ENCODE measurements around the gene GTF3A. TPM values are rescaled to one million over a fixed set of nuclear protein-coding genes. Genes with fewer than 3 reads are reported as not detected.

The GTF3A gene
- total and polyA plus RNA-seq, 2 of the 4 experiments (the other 2 are of a cell fraction), result 74.1 to 116 TPM

DNA sequence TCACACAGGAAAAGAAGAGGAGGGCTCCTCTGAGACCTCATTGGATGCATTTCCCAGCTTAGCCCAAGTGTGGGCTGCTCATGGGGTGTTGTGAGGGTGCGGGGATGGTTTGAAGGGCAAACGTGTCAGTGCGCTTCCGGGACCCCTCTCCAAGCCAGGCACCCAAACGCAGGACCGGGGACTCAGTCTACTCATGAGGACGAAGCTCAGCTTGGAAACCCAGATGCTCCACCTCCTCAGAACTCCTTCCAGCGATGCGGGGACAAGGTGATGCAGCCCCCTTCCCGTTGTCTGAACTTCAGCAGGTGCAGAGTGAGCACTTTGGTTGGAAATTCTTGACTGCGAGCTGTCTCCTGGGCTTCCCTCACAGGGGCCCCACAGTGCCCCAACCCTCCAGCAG is 59.0 kb downstream of the GTF3A start:
- no peak overlapping the region for H2AK5ac ChIP-seq (ENCODE audit: low read depth, low read length)
- H3K4ac ChIP-seq (ENCODE audit: low read depth, low read length), result no peak overlapping the region
- H2AK9ac ChIP-seq (replicated peaks; ENCODE audit: low read depth, low read length, poor library complexity), result no peak overlapping the region
- H4K5ac ChIP-seq (ENCODE audit: low read depth, low read length), result no peak overlapping the region
- in situ Hi-C loops (cut with MboI; ENCODE audit: low sequenced_read_pairs), result no loop called here
- no peaks in the 10 kb centered on the region for H3K9me1 ChIP-seq (ENCODE audit: insufficient read depth, low read length)
- CTCF ChIA-PET, result no interaction called here
- H3K9me3 ChIP-seq (ENCODE audit: control insufficient read depth, insufficient read depth, low read length), result peaks cover 2% of the 10 kb centered on the region; the same call in 1 of the 2 replicates
- H3K79me1 ChIP-seq (ENCODE audit: low read depth in 1 of 2, low read length in 2 of 2), result no peaks in the 10 kb centered on the region
- POLR2A ChIA-PET (ENCODE audit: unreplicated experiment), result no interaction called here
- intact Hi-C loops (cut with micrococcal nuclease), result no loop called here
- H2BK15ac ChIP-seq (ENCODE audit: low read depth, low read length), result no peak overlapping the region
- H3K4me2 ChIP-seq (ENCODE audit: low read depth, low read length), result no peak overlapping the region
- H4K20me1 ChIP-seq (ENCODE audit: insufficient read depth, low read length), result no peaks in the 10 kb centered on the region
- H3K27me3 ChIP-seq (ENCODE audit: control insufficient read depth, insufficient read depth, low read length), result peaks cover 23% of the 10 kb centered on the region
- BruUV-seq (replicated peaks), result no TSS peak
- TF ChIP-seq MAFK (IDR thresholded peaks at IDR 0.05; ENCODE audit: low read depth, low read length) (no peak), CEBPB (IDR thresholded peaks at IDR 0.05; ENCODE audit: low read depth, low read length) (no peak)
- no peak overlapping the region for H4K8ac ChIP-seq (ENCODE audit: low read depth in 2 of 2, low read length in 2 of 2)
- H3K4me1 ChIP-seq (ENCODE audit: control insufficient read depth, insufficient read depth, low read length), result no peaks in the 10 kb centered on the region
- no peak for DNase-seq
- 53% methylated on average over 2 of the region's 11 CpGs; no CpG with 5 or more reads in 1 of the 2 experiments for WGBS, 2 experiments (ENCODE audit: extremely low coverage in 2 of 2, insufficient read length in 1 of 2)
- H3K27ac ChIP-seq (ENCODE audit: insufficient read depth, low read length), result no peak overlapping the region
- H2BK120ac ChIP-seq (ENCODE audit: low read depth, low read length), result no peak overlapping the region
- dilution Hi-C loops (cut with HindIII; ENCODE audit: low sequenced_read_pairs, unreplicated experiment), result no loop called here
- no peak overlapping the region for H3K4me3 ChIP-seq (ENCODE audit: insufficient read depth, low read depth, low read length)
- no peak overlapping the region for H3K14ac ChIP-seq (replicated peaks; ENCODE audit: low read depth, low read length)
- no peak overlapping the region for H4K91ac ChIP-seq (ENCODE audit: insufficient read depth, low read depth, low read length)
- H3K18ac ChIP-seq (ENCODE audit: low read depth, low read length), result no peak overlapping the region
- no peak overlapping the region for H2BK20ac ChIP-seq (ENCODE audit: low read depth, low read length)
- no peak for ATAC-seq (ENCODE audit: low read depth)
- H3K56ac ChIP-seq (ENCODE audit: extremely low read depth, insufficient read depth, low read length), result no peak overlapping the region
- no peak overlapping the region for H2AFZ ChIP-seq (replicated peaks; ENCODE audit: low read length, poor library complexity)
- H3K9ac ChIP-seq (ENCODE audit: low read depth, low read length), result no peak overlapping the region
- no peak overlapping the region for H2BK5ac ChIP-seq (ENCODE audit: low read depth, low read length, poor library complexity, severe bottlenecking)
- no peaks in the 10 kb centered on the region for H3K36me3 ChIP-seq (ENCODE audit: control insufficient read depth, insufficient read depth, low read length)
- H3K23ac ChIP-seq (ENCODE audit: low read depth, low read length), result no peak overlapping the region

Small RNA genes lying within 50 kb of the gene (microRNA-seq; reads per million reads assigned to microRNA genes)
- gene RNY1P1 (ENCODE audit: insufficient read depth, insufficient read length), result not detected

Small RNA genes lying within 50 kb of the gene (small RNA-seq; reads per million reads assigned to genes)
- gene RNY1P1, result 0 reads per million in 5 experiments

Other genes starting within 250 kb of the GTF3A start
- 1,160 and 1,364 TPM in 2 replicates for gene RPL21, start 173.1 kb upstream of the GTF3A start, total RNA-seq (2012; rRNA removed)
- gene RPL21, start 173.1 kb upstream of the GTF3A start, polyA plus RNA-seq (2012; rRNA removed), result 912 and 966 TPM in 2 replicates
- 15.3 and 18.5 TPM in 2 replicates for gene RASL11A, start 153.8 kb upstream of the GTF3A start, total RNA-seq (2012; rRNA removed)
- 9.8 and 10.4 TPM in 2 replicates for gene RASL11A, start 153.8 kb upstream of the GTF3A start, polyA plus RNA-seq (2012; rRNA removed)
- 31.7 and 60.8 TPM in 2 replicates for gene MTIF3, start 25.9 kb downstream of the GTF3A start, total RNA-seq (2012; rRNA removed)
- gene MTIF3, start 25.9 kb downstream of the GTF3A start, polyA plus RNA-seq (2012; rRNA removed), result 36.6 and 41.0 TPM in 2 replicates
- gene LNX2, start 195.9 kb downstream of the GTF3A start, total RNA-seq (2012; rRNA removed), result 7.2 and 7.8 TPM in 2 replicates
- 2.6 and 3.1 TPM in 2 replicates for gene LNX2, start 195.9 kb downstream of the GTF3A start, polyA plus RNA-seq (2012; rRNA removed)
- gene POLR1D, start 197.3 kb downstream of the GTF3A start, total RNA-seq (2012; rRNA removed), result 65.4 and 73.9 TPM in 2 replicates
- gene POLR1D, start 197.3 kb downstream of the GTF3A start, polyA plus RNA-seq (2012; rRNA removed), result 93.0 and 110 TPM in 2 replicates

Data from IMR-90 (cell line).